Fibroblast of lung (primary cell): ENCODE measurements around the gene PKNOX2.

ENCODE experiments used
- CTCF ChIP-seq, 2 donors: IDR thresholded peaks in 1 of 2; conservative IDR thresholded peaks in 1 of 2; 1 replicate in 1 of 2; 2 replicates in 1 of 2; pipeline ENCODE4 v1.5.1; 2011 to 2012; ENCODE audit warnings: low read length in 2 of 2, control low read depth in 1 of 2, inconsistent platforms in 1 of 2, low read depth in 1 of 2, mild to moderate bottlenecking in 1 of 2
- EZH2 ChIP-seq: IDR thresholded peaks from 2 replicates; pipeline ENCODE4 v1.5.1; 2012; ENCODE audit warnings: low read length, control low read depth, mild to moderate bottlenecking; ENCODE audit errors: missing control alignments

GRCh38 chr11:125272092-125272491 lies 107.5 kb downstream of the PKNOX2 start:
- TF ChIP-seq CTCF (conservative IDR thresholded peaks at IDR 0.05 in 1 of 2, IDR thresholded peaks at IDR 0.05 in 1 of 2; ENCODE audit: low read depth in 1 of 2, low read length in 2 of 2) (no peak), EZH2 (no peak)
